Gastroesophageal sphincter (tissue), 4 donors: ENCODE measurements around the gene NEURL1. TPM values are rescaled to one million over a fixed set of nuclear protein-coding genes. Genes with fewer than 3 reads are reported as not detected.
A peak's percentile ranks its signal among the peaks of the same experiment; 100 is the strongest.

Experiments used
- ATAC-seq: fragments of 150-250 bp; one replicate; pipeline ENCODE4 v1.9.1; 2016; ENCODE audit warnings: mild to moderate bottlenecking, moderate library complexity
- H3K27ac ChIP-seq, 4 donors: fragments of 200-600 bp; sonication (generic) in 3 of 4; 1 replicate in 3 of 4; 2 replicates in 1 of 4; pipeline ENCODE4 v1.5.1; 2016 to 2019
- H3K27me3 ChIP-seq: fragments of 200-600 bp; sonication (generic); one replicate; pipeline ENCODE4 v1.5.1; 2019
- H3K36me3 ChIP-seq, 2 donors: fragments of 200-600 bp; sonication (generic); one replicate each; pipeline ENCODE4 v1.5.1; 2019; ENCODE audit warnings: control low read depth in 1 of 2
- H3K4me1 ChIP-seq, 3 donors: fragments of 200-600 bp; sonication (generic); 1 replicate in 2 of 3; 2 replicates in 1 of 3; pipeline ENCODE4 v1.5.1; 2016 to 2019; ENCODE audit warnings: control low read depth in 2 of 3
- H3K4me3 ChIP-seq, 2 donors: fragments of 200-600 bp; sonication (generic); one replicate each; pipeline ENCODE4 v1.5.1; 2019; ENCODE audit warnings: mild to moderate bottlenecking in 1 of 2, moderate library complexity in 1 of 2
- H3K9me3 ChIP-seq, 3 donors: fragments of 200-600 bp; sonication (generic); one replicate each; pipeline ENCODE4 v1.5.1; 2017 to 2019; ENCODE audit warnings: control low read depth in 2 of 3
- CTCF ChIP-seq, 4 experiments: fragments of 200-600 bp in 2 of 4; fragments of 450-650 bp in 2 of 4; sonication (generic) in 1 of 4; IDR thresholded peaks; one replicate each; pipeline ENCODE4 v1.5.1; 2017 to 2019; ENCODE audit warnings: antibody characterized with exemption in 4 of 4, mild to moderate bottlenecking in 2 of 4, moderate library complexity in 2 of 4
- EP300 ChIP-seq: sonication (generic); formaldehyde crosslinking; IDR thresholded peaks from one replicate; pipeline ENCODE4 v1.6.1; 2017; ENCODE audit warnings: antibody characterized with exemption, mild to moderate bottlenecking
- POLR2A ChIP-seq, 2 donors: fragments of 450-650 bp; IDR thresholded peaks; one replicate each; pipeline ENCODE4 v1.6.1; 2017; ENCODE audit warnings: antibody characterized with exemption in 2 of 2, mild to moderate bottlenecking in 2 of 2, moderate library complexity in 1 of 2
- POLR2AphosphoS5 ChIP-seq: sonication (generic); formaldehyde crosslinking; IDR thresholded peaks from one replicate; pipeline ENCODE4 v1.6.1; 2017; ENCODE audit warnings: antibody characterized with exemption
- WGBS, 2 donors: methylation state at CpG; one replicate each; pipeline ENCODE4 v1.1.5; 2018; ENCODE audit warnings: low coverage in 1 of 2; 5-methylcytosine and 5-hydroxymethylcytosine counted together
- total RNA-seq, 4 donors: library from RNA; depleted of rRNA; stranded (reverse); fragments of >200 nt; gene quantifications; one replicate each; pipeline ENCODE4 v1.1.0, GENCODE V29; 2016

NEURL1 gene
- total RNA-seq, 4 donors from 2014 or later, result 0.15 to 0.27 (median 0.19) TPM; not detected in 1

- TF ChIP-seq EP300, result no peak
- peak; percentile 24 to 37 for TF ChIP-seq POLR2A (IDR thresholded peaks at IDR 0.05)
- H3K36me3 ChIP-seq, result peaks cover 0 to 35% of the 10 kb centered on the region in 2 donors
- H3K4me3 ChIP-seq, result peak within 1 kb of the TSS; percentile 58 to 76
- ATAC-seq, result peak; percentile 55
- peak within 1 kb of the TSS; percentile 39 to 91 (median 90) for H3K27ac ChIP-seq
- no peaks in the 10 kb centered on the region for H3K27me3 ChIP-seq
- H3K4me1 ChIP-seq, result peaks cover 0 to 61% (median 42%) of the 10 kb centered on the region in 3 donors
- WGBS, 2 donors, result 0 to 2% methylated on average over 1 to 12 of the region's 32 CpGs
- H3K9me3 ChIP-seq, result no peaks in the 10 kb centered on the region
These were observed 41.5 kb upstream of the NEURL1 start, which contains the start of gene CALHM2 for GRCh38 chr10:103451831-103452505. Gene CALHM2, minus strand, starts transcription at chr10:103452370. Its CDS starts 2,429 bp downstream, at chr10:103449941.

DNA sequence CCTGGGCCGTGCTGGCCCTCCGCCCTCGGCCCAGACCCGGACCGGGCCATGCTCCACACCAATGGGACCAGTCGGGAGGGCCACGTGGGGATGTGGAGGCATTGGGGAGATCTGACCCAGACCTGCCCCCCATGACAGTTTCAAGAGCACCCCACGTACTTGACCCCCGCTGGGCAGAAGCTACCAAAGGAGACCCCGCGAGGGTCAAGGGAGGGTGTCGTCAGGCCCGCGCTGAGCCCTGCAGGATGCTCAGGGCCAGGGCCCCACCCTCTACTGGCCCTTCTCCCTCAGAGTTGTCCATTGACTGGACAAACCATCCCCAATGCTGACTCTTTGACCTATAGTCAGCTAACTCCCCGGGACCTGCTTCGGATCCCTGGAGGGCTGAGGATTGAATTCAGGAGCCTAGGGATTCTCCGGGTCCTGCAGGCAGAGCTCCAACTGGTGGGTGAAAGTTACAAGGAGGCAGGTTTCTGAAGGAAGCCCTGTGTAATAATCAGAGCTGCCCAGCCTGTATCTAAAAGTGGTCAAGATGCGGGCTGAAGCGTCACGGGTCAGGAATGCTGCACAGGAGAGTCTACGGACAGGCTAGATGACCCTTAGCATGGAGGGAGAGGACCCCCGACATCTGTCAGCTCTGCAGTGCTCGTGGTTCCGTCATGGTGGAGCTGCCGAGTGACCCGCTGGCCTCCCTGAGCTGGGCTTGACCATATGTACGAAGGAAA, 40.8 kb upstream of the NEURL1 start:
- ATAC-seq, result no peak
- H3K4me1 ChIP-seq, result peaks cover 0 to 54% (median 35%) of the 10 kb centered on the region in 3 donors
- 54 to 86% methylated on average over 3 to 9 of the region's 27 CpGs for WGBS, 2 donors
- H3K27ac ChIP-seq, result peak overlapping the region; percentile 39 to 91 (median 90)
- no peaks in the 10 kb centered on the region for H3K9me3 ChIP-seq
- H3K36me3 ChIP-seq, result peaks cover 0 to 28% of the 10 kb centered on the region in 2 donors
- H3K4me3 ChIP-seq, result peak overlapping the region; percentile 58 to 76
- H3K27me3 ChIP-seq, result no peaks in the 10 kb centered on the region
- TF ChIP-seq CTCF (IDR thresholded peaks at IDR 0.05) (no peak), POLR2A (IDR thresholded peaks at IDR 0.05) (no peak), POLR2AphosphoS5 (no peak), EP300 (no peak)

DNA sequence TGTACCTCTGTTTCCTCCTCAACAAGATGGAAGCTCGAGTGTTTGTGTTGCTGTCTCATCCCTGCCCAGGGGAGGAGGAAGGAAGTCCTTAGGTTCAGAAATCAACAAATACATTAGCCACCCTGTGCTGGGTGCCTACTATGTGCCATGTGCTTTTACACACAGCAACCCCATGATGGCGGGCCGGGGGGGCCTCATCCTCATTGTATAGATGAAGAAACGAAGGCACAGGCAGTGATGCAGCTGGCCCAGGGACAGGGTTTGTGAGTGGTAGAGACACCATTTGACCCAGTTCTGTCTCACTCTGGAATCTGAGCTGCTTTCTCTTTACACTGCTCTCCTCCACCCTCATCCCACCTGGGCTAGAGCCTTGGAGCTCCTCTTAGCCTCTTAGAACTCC, 39.5 kb upstream of the NEURL1 start:
- WGBS, 2 donors, result 88 to 92% methylated on average over 1 to 4 of the region's 4 CpGs
- Histone ChIP-seq H3K36me3 (peaks cover 0 to 15% of the 10 kb centered on the region in 2 donors), H3K27ac (no peak overlapping the region), H3K4me3 (no peak overlapping the region), H3K27me3 (no peaks in the 10 kb centered on the region), H3K9me3 (no peaks in the 10 kb centered on the region), H3K4me1 (peaks cover 0 to 41% (median 24%) of the 10 kb centered on the region in 3 donors)
- TF ChIP-seq EP300 (no peak), CTCF (IDR thresholded peaks at IDR 0.05) (no peak), POLR2A (IDR thresholded peaks at IDR 0.05) (no peak)
- ATAC-seq, result no peak

GRCh38 chr10:103455235-103455634, 38.3 kb upstream of the NEURL1 start:
- Histone ChIP-seq H3K36me3 (peaks cover 0 to 2% of the 10 kb centered on the region in 2 donors), H3K9me3 (no peaks in the 10 kb centered on the region), H3K27ac (no peak overlapping the region), H3K27me3 (no peaks in the 10 kb centered on the region), H3K4me3 (no peak overlapping the region), H3K4me1 (peaks cover 0 to 29% (median 12%) of the 10 kb centered on the region in 3 donors)
- ATAC-seq, result no peak
- TF ChIP-seq CTCF (IDR thresholded peaks at IDR 0.05) (no peak), POLR2A (IDR thresholded peaks at IDR 0.05) (no peak), EP300 (no peak), POLR2AphosphoS5 (no peak)
- 100% methylated on average over 1 of the region's 25 CpGs; no CpG with 5 or more reads in 1 of the 2 donors for WGBS, 2 donors

GRCh38 chr10:103456074-103456660, 37.3 kb upstream of the NEURL1 start:
- Histone ChIP-seq H3K36me3 (no peaks in the 10 kb centered on the region), H3K27ac (no peak overlapping the region), H3K4me1 (peaks cover 0 to 19% (median 8%) of the 10 kb centered on the region in 3 donors), H3K27me3 (no peaks in the 10 kb centered on the region), H3K9me3 (no peaks in the 10 kb centered on the region), H3K4me3 (no peak overlapping the region)
- ATAC-seq, result no peak
- 86 to 100% methylated on average over 1 to 2 of the region's 9 CpGs for WGBS, 2 donors
- TF ChIP-seq CTCF (IDR thresholded peaks at IDR 0.05) (no peak), EP300 (no peak)
